CD4-positive, alpha-beta T cell (primary cell): ENCODE results near the gene SIRPB1. TPM values are rescaled to one million over a fixed set of nuclear protein-coding genes. Genes with fewer than 3 reads are reported as not detected.

Experiments
- ATAC-seq: fragments of 200-7000 bp; cut with Tn5 transposase; one replicate; pipeline ENCODE4 v1.10.0; 2022; ENCODE audit warnings: mild to moderate bottlenecking; ENCODE audit not compliant: poor library complexity
- CTCF ChIA-PET: fragments of 350-600 bp; sonication (Branson Sonifier 250); formaldehyde crosslinking; loops from one replicate; lab custom pipeline; 2021; ENCODE audit warnings: antibody characterized with exemption, inconsistent platforms; lab: Charles Lee
- POLR2A ChIA-PET: fragments of 350-600 bp; sonication (Branson Sonifier 250); formaldehyde crosslinking; loops from one replicate; lab custom pipeline; 2021; ENCODE audit warnings: antibody characterized with exemption, inconsistent platforms; lab: Charles Lee
- DNase-seq, 14 experiments: peaks; one replicate each; pipeline ENCODE4 v3.0.0-alpha.2; 2013 to 2020; ENCODE audit warnings: mixed read lengths in 2 of 14
- H3K27ac ChIP-seq, 2 donors: one replicate each; pipeline versions ENCODE4 v1.5.1 to v1.7.0; 2013; ENCODE audit warnings: low read length in 2 of 2, low read depth in 1 of 2, mild to moderate bottlenecking in 1 of 2
- H3K27me3 ChIP-seq, 2 experiments: 1 replicate in 1 of 2; 2 replicates in 1 of 2; pipeline versions ENCODE4 v1.6.1 to v1.7.0; 2013; ENCODE audit warnings: low read length in 2 of 2, control low read depth in 1 of 2, mild to moderate bottlenecking in 1 of 2, moderate library complexity in 1 of 2; ENCODE audit not compliant: insufficient read depth in 2 of 2, control insufficient read depth in 1 of 2
- H3K36me3 ChIP-seq: one replicate; pipeline ENCODE4 v1.6.1; 2013; ENCODE audit warnings: low read length, control low read depth; ENCODE audit not compliant: insufficient read depth
- H3K4me1 ChIP-seq: one replicate; pipeline ENCODE4 v1.6.1; 2013; ENCODE audit warnings: low read length, control low read depth; ENCODE audit not compliant: insufficient read depth
- H3K4me3 ChIP-seq: one replicate; pipeline ENCODE4 v1.5.1; 2013; ENCODE audit warnings: mild to moderate bottlenecking, low read length, moderate library complexity
- H3K9me3 ChIP-seq, 2 experiments: 1 replicate in 1 of 2; 2 replicates in 1 of 2; pipeline versions ENCODE4 v1.6.1 to v1.7.0; 2013; ENCODE audit warnings: low read length in 2 of 2, mild to moderate bottlenecking in 2 of 2, control low read depth in 1 of 2, moderate library complexity in 1 of 2; ENCODE audit not compliant: control insufficient read depth in 1 of 2, insufficient read depth in 1 of 2
- H3K27ac Mint-ChIP-seq: one replicate; pipeline ENCODE4 v1.8.0; 2020; ENCODE audit warnings: mixed read lengths
- H3K27me3 Mint-ChIP-seq: one replicate; pipeline ENCODE4 v1.8.0; 2021; ENCODE audit warnings: mixed read lengths
- H3K36me3 Mint-ChIP-seq: one replicate; pipeline ENCODE4 v1.8.0; 2021; ENCODE audit warnings: low read depth, mixed read lengths
- H3K4me1 Mint-ChIP-seq: one replicate; pipeline ENCODE4 v1.8.0; 2021; ENCODE audit warnings: low read depth, mixed read lengths
- H3K4me3 Mint-ChIP-seq: one replicate; pipeline ENCODE4 v1.8.0; 2020; ENCODE audit warnings: mild to moderate bottlenecking, mixed read lengths
- H3K9me3 Mint-ChIP-seq: one replicate; pipeline ENCODE4 v1.8.0; 2020; ENCODE audit warnings: mixed read lengths
- intact Hi-C, 2 experiments: fragments of 100-400 bp; cut with DNase I in 1 of 2; cut with micrococcal nuclease in 1 of 2; formaldehyde crosslinking; loops; one replicate each; pipeline versions ENCODE4 v1.15.1 to v1.9.0; 2023 to 2025; cut with DNase I, micrococcal nuclease
- total RNA-seq, 174 experiments: library from RNA in 2 of 174; stranded (reverse) in 2 of 174; gene quantifications; one replicate each; pipeline ENCODE4 v1.2.3 and lab custom pipeline; 2021 to 2026
- TF ChIP-seq, protein P1 (sequence below): fragments of 200-600 bp; IDR thresholded peaks from one replicate; pipeline ENCODE4 v1.8.0; 2022; ENCODE audit warnings: antibody characterized with exemption, mild to moderate bottlenecking

SIRPB1 gene
- total RNA-seq, 2 experiments from 2014 or later: 7.8 to 8.6 TPM

GRCh38 chr20:1631309-1632151, 11.7 kb upstream of the SIRPB1 start:
- Mint-ChIP-seq H3K9me3 (no peaks in the 10 kb centered on the region), H3K4me3 (peak overlapping the region; percentile 66), H3K27ac (peak overlapping the region; percentile 92), H3K36me3 (peaks cover 89% of the 10 kb centered on the region), H3K4me1 (peaks cover 60% of the 10 kb centered on the region), H3K27me3 (no peaks in the 10 kb centered on the region)
- intact Hi-C loops: loop anchor here in 1 of 2 experiments (5.0 kb wide), 2 partner anchors 74 to 101 kb away; partner anchors contain the start of gene SIRPD
- DNase-seq: no peak
- H3K4me1 ChIP-seq: peaks cover 39% of the 10 kb centered on the region
- no peaks in the 10 kb centered on the region for H3K27me3 ChIP-seq
- peak overlapping the region; percentile 31 to 68 for H3K27ac ChIP-seq
- TF ChIP-seq, protein P1, sequence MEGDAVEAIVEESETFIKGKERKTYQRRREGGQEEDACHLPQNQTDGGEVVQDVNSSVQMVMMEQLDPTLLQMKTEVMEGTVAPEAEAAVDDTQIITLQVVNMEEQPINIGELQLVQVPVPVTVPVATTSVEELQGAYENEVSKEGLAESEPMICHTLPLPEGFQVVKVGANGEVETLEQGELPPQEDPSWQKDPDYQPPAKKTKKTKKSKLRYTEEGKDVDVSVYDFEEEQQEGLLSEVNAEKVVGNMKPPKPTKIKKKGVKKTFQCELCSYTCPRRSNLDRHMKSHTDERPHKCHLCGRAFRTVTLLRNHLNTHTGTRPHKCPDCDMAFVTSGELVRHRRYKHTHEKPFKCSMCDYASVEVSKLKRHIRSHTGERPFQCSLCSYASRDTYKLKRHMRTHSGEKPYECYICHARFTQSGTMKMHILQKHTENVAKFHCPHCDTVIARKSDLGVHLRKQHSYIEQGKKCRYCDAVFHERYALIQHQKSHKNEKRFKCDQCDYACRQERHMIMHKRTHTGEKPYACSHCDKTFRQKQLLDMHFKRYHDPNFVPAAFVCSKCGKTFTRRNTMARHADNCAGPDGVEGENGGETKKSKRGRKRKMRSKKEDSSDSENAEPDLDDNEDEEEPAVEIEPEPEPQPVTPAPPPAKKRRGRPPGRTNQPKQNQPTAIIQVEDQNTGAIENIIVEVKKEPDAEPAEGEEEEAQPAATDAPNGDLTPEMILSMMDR: no peak
- ChIA-PET CTCF (no interaction called here), POLR2A (interaction anchor here (1.0 to 1.2 kb wide), 3 partner anchors 33 to 72 kb away, joined by 3 to 5 read pairs (median 3); no protein-coding TSS in a partner anchor)
- no peaks in the 10 kb centered on the region for H3K9me3 ChIP-seq
- no peak for ATAC-seq
- peaks cover 65% of the 10 kb centered on the region for H3K36me3 ChIP-seq
- no peak overlapping the region for H3K4me3 ChIP-seq

DNA sequence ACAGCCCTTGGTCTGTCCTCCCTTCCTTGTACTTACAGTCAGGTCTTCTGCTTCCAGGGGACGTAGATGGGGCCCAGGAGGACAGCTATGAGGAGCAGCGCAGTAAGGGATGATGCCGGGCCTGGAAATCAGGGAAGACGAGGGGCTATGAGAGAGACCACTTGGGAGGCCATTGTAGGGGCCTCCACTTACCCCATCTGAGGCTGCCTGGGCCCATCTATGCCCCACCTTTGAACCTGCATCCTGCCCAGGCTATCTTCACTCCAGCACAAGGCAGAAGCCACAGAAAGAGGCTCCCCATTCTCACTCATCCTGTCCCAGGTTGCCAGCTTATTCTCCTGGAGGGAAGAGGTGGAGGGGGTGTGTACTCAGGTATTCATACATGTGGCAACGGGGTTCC, 10.4 kb upstream of the SIRPB1 start:
- peaks cover 87% of the 10 kb centered on the region for H3K36me3 Mint-ChIP-seq
- H3K4me1 ChIP-seq: peaks cover 44% of the 10 kb centered on the region
- H3K27ac ChIP-seq: peak overlapping the region in 1 of 2 donors; percentile 38
- POLR2A ChIA-PET: no interaction called here
- intact Hi-C loops: loop anchor here in 1 of 2 experiments (5.0 kb wide), 2 partner anchors 73 to 102 kb away; partner anchors contain the start of gene SIRPD
- TF ChIP-seq, protein P1: no peak
- peaks cover 72% of the 10 kb centered on the region for H3K4me1 Mint-ChIP-seq
- ATAC-seq (no peak), DNase-seq (no peak)
- H3K4me3 ChIP-seq: no peak overlapping the region
- no peak overlapping the region for H3K4me3 Mint-ChIP-seq
- H3K9me3 ChIP-seq: no peaks in the 10 kb centered on the region
- peaks cover 53% of the 10 kb centered on the region for H3K36me3 ChIP-seq
- H3K9me3 Mint-ChIP-seq: no peaks in the 10 kb centered on the region
- peak overlapping the region; percentile 92 for H3K27ac Mint-ChIP-seq
- no peaks in the 10 kb centered on the region for H3K27me3 Mint-ChIP-seq
- CTCF ChIA-PET: no interaction called here
- H3K27me3 ChIP-seq: no peaks in the 10 kb centered on the region

DNA sequence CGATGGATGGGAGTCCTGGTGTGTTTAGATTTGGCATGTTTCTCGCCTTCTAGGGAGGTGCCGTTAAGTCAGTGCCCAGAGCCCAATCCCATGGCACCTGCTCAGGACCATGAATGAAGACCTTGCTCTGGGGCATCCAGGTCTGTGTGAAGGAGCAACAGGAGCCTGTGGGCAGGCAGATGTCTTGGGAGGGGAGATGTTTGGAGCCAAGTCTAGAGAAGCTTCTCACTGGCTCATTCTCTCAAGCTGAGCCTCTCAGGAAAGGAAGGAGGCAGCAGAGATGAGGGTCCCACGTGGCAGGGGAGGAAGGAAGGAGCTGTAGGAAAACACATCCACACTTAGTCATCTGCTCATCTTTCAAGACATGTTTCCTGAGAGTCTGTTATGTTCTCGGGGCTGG, 9.5 kb upstream of the SIRPB1 start:
- H3K4me1 ChIP-seq: peaks cover 51% of the 10 kb centered on the region
- CTCF ChIA-PET: no interaction called here
- intact Hi-C loops: no loop called here

More for the DNA sequence above, 9.5 kb upstream of the SIRPB1 start:
- POLR2A ChIA-PET: no interaction called here
- H3K27me3 Mint-ChIP-seq: no peaks in the 10 kb centered on the region
- H3K4me3 Mint-ChIP-seq: no peak overlapping the region
- Histone ChIP-seq H3K9me3 (no peaks in the 10 kb centered on the region), H3K27me3 (no peaks in the 10 kb centered on the region), H3K4me3 (no peak overlapping the region), H3K36me3 (peaks cover 47% of the 10 kb centered on the region), H3K27ac (peak overlapping the region in 1 of 2 donors; percentile 3)
- H3K4me1 Mint-ChIP-seq: peaks cover 81% of the 10 kb centered on the region
- DNase-seq (no peak), ATAC-seq (no peak)
- no peaks in the 10 kb centered on the region for H3K9me3 Mint-ChIP-seq
- H3K27ac Mint-ChIP-seq: peak overlapping the region; percentile 92
- TF ChIP-seq, protein P1: no peak
- peaks cover 81% of the 10 kb centered on the region for H3K36me3 Mint-ChIP-seq
